ENCODE results near the gene NEBL.

NEBL gene

DNA sequence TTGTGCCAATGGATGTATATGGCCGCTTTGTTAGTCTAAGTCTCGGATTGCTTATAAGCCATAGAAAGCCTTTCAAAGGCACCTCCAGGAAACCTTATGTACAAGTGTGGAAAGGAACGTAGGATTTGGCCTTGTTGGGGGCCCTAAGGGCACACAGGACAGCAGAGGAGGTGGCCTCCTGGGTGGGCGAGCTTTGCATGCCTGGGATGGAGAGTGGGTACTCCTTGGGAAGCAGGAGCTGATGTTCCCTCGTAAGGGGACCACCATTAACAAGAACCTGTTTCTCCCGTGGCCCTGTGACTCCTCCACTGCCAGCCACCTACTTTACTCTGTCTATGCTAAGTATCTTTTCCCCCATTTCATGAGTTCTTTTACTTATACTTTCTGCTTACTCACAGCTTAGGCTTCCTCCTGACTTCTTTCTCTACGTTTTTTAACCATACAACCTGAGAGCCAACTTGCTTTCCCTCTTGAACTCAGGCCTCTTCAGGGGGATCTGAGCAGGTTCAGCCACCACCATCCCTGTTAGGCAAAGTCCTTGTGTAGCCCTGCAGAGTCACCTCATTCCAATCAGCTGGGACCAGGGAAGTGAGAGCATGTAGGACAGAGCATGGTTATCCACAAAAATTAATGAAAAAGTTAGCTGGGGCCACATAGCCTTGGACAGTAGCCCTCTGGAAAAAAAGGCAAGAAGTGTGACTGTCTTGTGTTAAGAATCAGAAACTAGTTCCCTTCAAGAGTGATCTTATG, 118.9 kb downstream of the NEBL start:
- TF ChIP-seq CTCF (IDR thresholded peaks at IDR 0.05) = no peak
- Histone ChIP-seq H3K4me1 (no peaks in the 10 kb centered on the region), H3K27ac (no peak overlapping the region), H3K27me3 (no peaks in the 10 kb centered on the region), H3K36me3 (no peaks in the 10 kb centered on the region), H3K9me3 (no peaks in the 10 kb centered on the region), H3K4me3 (no peak overlapping the region)
- no peak for DNase-seq
- intact Hi-C loops (cut with DNase I; ENCODE audit: low total_unique reads) = loop anchor here (10.0 kb wide), 1 partner anchor 1373 kb away; no protein-coding TSS in a partner anchor

- no peaks in the 10 kb centered on the region for H3K36me3 ChIP-seq
- intact Hi-C loops (cut with DNase I; ENCODE audit: low total_unique reads) = loop anchor here (10.0 kb wide), 1 partner anchor 1372 kb away; no protein-coding TSS in a partner anchor
- TF ChIP-seq CTCF (IDR thresholded peaks at IDR 0.05) = no peak
- H3K4me1 ChIP-seq = no peaks in the 10 kb centered on the region
- DNase-seq = no peak
- H3K4me3 ChIP-seq = no peak overlapping the region
- no peak overlapping the region for H3K27ac ChIP-seq
- H3K9me3 ChIP-seq = no peaks in the 10 kb centered on the region
- H3K27me3 ChIP-seq = no peaks in the 10 kb centered on the region
Observed at GRCh38 chr10:20776384-20777118, 120.6 kb downstream of the NEBL start.

DNA sequence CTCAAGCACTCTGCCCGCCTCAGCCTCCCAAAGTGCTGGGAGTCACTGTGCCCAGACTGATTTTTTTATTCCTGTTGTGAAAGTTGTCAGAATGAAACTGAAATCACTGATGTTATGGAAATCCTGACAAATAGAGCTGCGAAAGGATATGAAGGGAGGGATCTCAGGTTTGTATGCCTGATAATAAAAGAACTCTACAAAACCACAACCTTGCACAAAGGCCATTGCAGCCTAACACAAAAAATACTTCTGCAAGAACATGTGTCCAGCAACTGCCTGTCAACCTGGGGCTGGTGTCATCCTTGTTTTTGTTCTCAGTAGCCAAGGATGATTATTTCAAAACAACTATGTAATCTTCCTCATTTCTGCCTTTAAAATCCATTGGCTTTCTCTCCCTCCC, 126.1 kb downstream of the NEBL start:
- DNase-seq = no peak
- no peak overlapping the region for H3K4me3 ChIP-seq
- no peaks in the 10 kb centered on the region for H3K9me3 ChIP-seq
- no peak for TF ChIP-seq CTCF (IDR thresholded peaks at IDR 0.05)
- no peak overlapping the region for H3K27ac ChIP-seq
- no peaks in the 10 kb centered on the region for H3K36me3 ChIP-seq
- H3K4me1 ChIP-seq = peaks cover 0 to 26% (median 9%) of the 10 kb centered on the region in 4 donors
- intact Hi-C loops (cut with DNase I; ENCODE audit: low total_unique reads) = loop anchor here (5.0 to 10.0 kb wide), 2 partner anchors 954 to 1366 kb away; partner anchors contain the start of gene PLXDC2
- H3K27me3 ChIP-seq = no peaks in the 10 kb centered on the region

- no peak for DNase-seq
- TF ChIP-seq CTCF (IDR thresholded peaks at IDR 0.05) = no peak
- Histone ChIP-seq H3K4me3 (no peak overlapping the region), H3K27me3 (no peaks in the 10 kb centered on the region), H3K36me3 (no peaks in the 10 kb centered on the region), H3K9me3 (no peaks in the 10 kb centered on the region), H3K4me1 (peaks cover 0 to 26% (median 9%) of the 10 kb centered on the region in 4 donors), H3K27ac (no peak overlapping the region)
- intact Hi-C loops (cut with DNase I; ENCODE audit: low total_unique reads) = no loop called here
Observed at GRCh38 chr10:20769481-20769880, 127.6 kb downstream of the NEBL start.

DNA sequence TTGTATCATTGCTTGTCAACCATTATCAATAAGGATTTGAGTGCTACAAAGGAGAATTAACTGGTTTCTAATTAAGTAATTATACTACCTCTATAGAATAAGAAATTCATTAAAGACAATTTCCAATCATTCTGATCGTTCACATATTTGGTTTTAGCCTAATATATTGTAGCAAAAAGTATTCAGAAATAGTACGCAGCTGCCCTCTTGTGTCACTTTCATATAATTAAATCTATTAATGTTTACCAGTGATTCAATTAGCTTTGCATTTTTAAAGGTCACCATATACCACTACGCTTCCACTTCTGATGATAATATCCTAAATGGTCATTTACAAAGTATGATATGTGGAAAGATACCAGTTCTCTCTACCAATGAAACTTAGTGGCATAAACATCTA, 128.3 kb downstream of the NEBL start:
- intact Hi-C loops (cut with DNase I; ENCODE audit: low total_unique reads) = no loop called here
- Histone ChIP-seq H3K9me3 (no peaks in the 10 kb centered on the region), H3K27me3 (no peaks in the 10 kb centered on the region), H3K4me1 (peaks cover 0 to 26% (median 9%) of the 10 kb centered on the region in 4 donors), H3K36me3 (no peaks in the 10 kb centered on the region), H3K27ac (peak overlapping the region in 1 of 2 donors; percentile 24), H3K4me3 (no peak overlapping the region)
- TF ChIP-seq CTCF (IDR thresholded peaks at IDR 0.05) = peak; percentile 51 to 59
- DNase-seq = no peak
